SK-N-SH (cell line): ENCODE data around the gene ENOX1. TPM values are rescaled to one million over a fixed set of nuclear protein-coding genes. Genes with fewer than 3 reads are reported as not detected.

Experiments
- CTCF ChIA-PET: fragments of 300-600, 350-600 bp; formaldehyde crosslinking; extraction: SDS; loops from one replicate; lab custom pipeline; 2021; lab: Yijun Ruan, JAX
- POLR2A ChIA-PET: fragments of 350-600 bp; sonication (Branson Sonifier 250); formaldehyde crosslinking; extraction: SDS; loops from one replicate; lab custom pipeline; 2020; ENCODE audit warnings: antibody characterized with exemption, inconsistent platforms; lab: Yijun Ruan, JAX
- DNase-seq: peaks from one replicate; pipeline ENCODE4 v3.0.0; 2012
- H2AFZ ChIP-seq: fragments of 200-600 bp; sonication (generic); 2 replicates; pipeline ENCODE4 v1.8.1; 2016; ENCODE audit warnings: antibody characterized with exemption, mild to moderate bottlenecking, low read depth
- H3F3A ChIP-seq: fragments of 200-600 bp; sonication (generic); replicated peaks from 2 replicates; pipeline ENCODE3; 2016; ENCODE audit warnings: antibody characterized with exemption, mild to moderate bottlenecking; ENCODE audit not compliant: insufficient read depth
- H3K27ac ChIP-seq, 2 experiments: fragments of 200-500 bp in 1 of 2; fragments of 200-600 bp in 1 of 2; sonication (Bioruptor generic) in 1 of 2; sonication (generic), shearing (Covaris generic) in 1 of 2; 2 replicates each; pipeline versions ENCODE4 v1.5.1 to v1.6.1; 2014 to 2016; ENCODE audit warnings: low read depth in 2 of 2, inconsistent platforms in 1 of 2, low read length in 1 of 2, mild to moderate bottlenecking in 1 of 2, mixed read lengths in 1 of 2
- H3K27me3 ChIP-seq: fragments of 200-600 bp; sonication (generic), shearing (Covaris generic); 2 replicates; pipeline ENCODE4 v1.6.1; 2016; ENCODE audit warnings: mixed run types; ENCODE audit not compliant: insufficient read depth
- H3K36me3 ChIP-seq, 2 experiments: fragments of 200-500 bp in 1 of 2; fragments of 200-600 bp in 1 of 2; sonication (Bioruptor generic) in 1 of 2; sonication (generic) in 1 of 2; replicated peaks in 1 of 2; 2 replicates each; pipeline versions ENCODE3 to v1.5.1; 2014 to 2016; ENCODE audit warnings: low read length in 1 of 2, mild to moderate bottlenecking in 1 of 2; ENCODE audit not compliant: insufficient read depth in 2 of 2, control insufficient read depth in 1 of 2
- H3K4me1 ChIP-seq, 2 experiments: fragments of 200-500 bp in 1 of 2; fragments of 200-600 bp in 1 of 2; sonication (Bioruptor generic) in 1 of 2; sonication (generic), shearing (Covaris generic) in 1 of 2; 2 replicates each; pipeline versions ENCODE4 v1.5.1 to v1.6.1; 2014 to 2016; ENCODE audit warnings: low read depth in 1 of 2, low read length in 1 of 2, mixed run types in 1 of 2; ENCODE audit not compliant: insufficient read depth in 2 of 2, control insufficient read depth in 1 of 2
- H3K4me2 ChIP-seq: fragments of 200-600 bp; sonication (generic), shearing (Covaris generic); 2 replicates; pipeline ENCODE4 v1.6.1; 2017; ENCODE audit warnings: mixed run types
- H3K4me3 ChIP-seq, 2 experiments: fragments of 200-500 bp in 1 of 2; fragments of 200-600 bp in 1 of 2; sonication (Bioruptor generic) in 1 of 2; sonication (generic), shearing (Covaris generic) in 1 of 2; 2 replicates each; pipeline versions ENCODE4 v1.5.1 to v1.8.1; 2014 to 2016; ENCODE audit warnings: low read depth in 2 of 2, inconsistent platforms in 1 of 2, low read length in 1 of 2, mild to moderate bottlenecking in 1 of 2, mixed read lengths in 1 of 2, moderate library complexity in 1 of 2
- H3K79me2 ChIP-seq: fragments of 200-600 bp; sonication (generic); 2 replicates; pipeline ENCODE4 v1.8.1; 2017; ENCODE audit warnings: mild to moderate bottlenecking; ENCODE audit not compliant: insufficient read depth
- H3K9ac ChIP-seq: fragments of 200-600 bp; sonication (generic); 2 replicates; pipeline ENCODE4 v1.6.1; 2017; ENCODE audit warnings: mixed run types
- H3K9me2 ChIP-seq: fragments of 200-600 bp; sonication (generic); 2 replicates; pipeline ENCODE4 v1.6.1; 2017; ENCODE audit warnings: mixed run types
- H3K9me3 ChIP-seq: fragments of 200-600 bp; sonication (generic); 2 replicates; pipeline ENCODE4 v1.6.1; 2017; ENCODE audit warnings: mixed run types, mild to moderate bottlenecking, moderate library complexity
- H4K20me1 ChIP-seq: fragments of 200-600 bp; sonication (generic); 2 replicates; pipeline ENCODE4 v1.6.1; 2017; ENCODE audit warnings: mild to moderate bottlenecking, mixed run types; ENCODE audit not compliant: insufficient read depth
- CTCF ChIP-seq: fragments of 200-600 bp; sonication (generic); IDR thresholded peaks from 2 replicates; pipeline ENCODE4 v1.6.1; 2017; ENCODE audit warnings: antibody characterized with exemption, mild to moderate bottlenecking, moderate library complexity
- ELF1 ChIP-seq: IDR thresholded peaks from 2 replicates; pipeline ENCODE4 v1.4.0; 2012
- EP300 ChIP-seq, 2 experiments: IDR thresholded peaks; 2 replicates each; pipeline versions ENCODE4 v1.4.0 to v1.6.1; 2012; ENCODE audit warnings: borderline replicate concordance in 1 of 2, low read depth in 1 of 2, low read length in 1 of 2
- EZH2phosphoT487 ChIP-seq: fragments of 200-600 bp; sonication (generic); IDR thresholded peaks from 2 replicates; pipeline ENCODE4 v1.6.1; 2017; ENCODE audit warnings: low read depth, mixed run types, mild to moderate bottlenecking, antibody characterized with exemption, moderate library complexity, borderline replicate concordance
- FOSL2 ChIP-seq: IDR thresholded peaks from 2 replicates; pipeline ENCODE4 v1.4.0; 2012; ENCODE audit warnings: low read depth, mild to moderate bottlenecking, moderate library complexity, borderline replicate concordance
- FOXM1 ChIP-seq: IDR thresholded peaks from 2 replicates; pipeline ENCODE4 v1.4.0; 2012; ENCODE audit warnings: low read depth, mild to moderate bottlenecking
- GATA2 ChIP-seq: sonication (generic); formaldehyde crosslinking; IDR thresholded peaks from 2 replicates; pipeline ENCODE4 v1.5.0; 2020; ENCODE audit warnings: mild to moderate bottlenecking, missing genetic modification reagents
- MAX ChIP-seq: IDR thresholded peaks from 2 replicates; pipeline ENCODE4 v1.4.0; 2012; ENCODE audit warnings: low read depth
- MXI1 ChIP-seq: IDR thresholded peaks from 2 replicates; pipeline ENCODE4 v1.6.1; 2012; ENCODE audit warnings: mild to moderate bottlenecking, low read depth, low read length, improper control_type of control experiment
- NFIC ChIP-seq: IDR thresholded peaks from 2 replicates; pipeline ENCODE4 v1.4.0; 2012; ENCODE audit warnings: borderline replicate concordance
- NRF1 ChIP-seq: IDR thresholded peaks from 2 replicates; pipeline ENCODE4 v1.6.1; 2012; ENCODE audit warnings: low read depth, mild to moderate bottlenecking, low read length
- POLR2AphosphoS5 ChIP-seq: IDR thresholded peaks from 2 replicates; pipeline ENCODE4 v1.6.1; 2012; ENCODE audit warnings: low read depth, low read length
- RAD21 ChIP-seq: IDR thresholded peaks from 2 replicates; pipeline ENCODE4 v1.6.1; 2012; ENCODE audit warnings: mild to moderate bottlenecking, low read length
- RFX5 ChIP-seq: IDR thresholded peaks from 2 replicates; pipeline ENCODE4 v1.6.1; 2012; ENCODE audit warnings: mild to moderate bottlenecking, improper control_type of control experiment, low read length
- RXRA ChIP-seq: IDR thresholded peaks from 2 replicates; pipeline ENCODE4 v1.4.0; 2012; ENCODE audit warnings: low read depth, mild to moderate bottlenecking, borderline replicate concordance
- SIN3A ChIP-seq: IDR thresholded peaks from 2 replicates; pipeline ENCODE4 v1.6.1; 2012; ENCODE audit warnings: low read depth, mild to moderate bottlenecking, low read length, moderate library complexity, borderline replicate concordance
- SMC3 ChIP-seq: IDR thresholded peaks from 2 replicates; pipeline ENCODE4 v1.6.1; 2012; ENCODE audit warnings: low read depth, low read length, improper control_type of control experiment
- TAF1 ChIP-seq: IDR thresholded peaks from 2 replicates; pipeline ENCODE4 v1.6.1; 2012; ENCODE audit warnings: low read depth, mild to moderate bottlenecking, low read length, moderate library complexity, borderline replicate concordance
- TCF12 ChIP-seq: IDR thresholded peaks from 2 replicates; pipeline ENCODE4 v1.4.0; 2012
- USF2 ChIP-seq: fragments of 150-350 bp; IDR thresholded peaks from 2 replicates; pipeline ENCODE4 v1.6.1; 2017; ENCODE audit warnings: antibody characterized with exemption, low read length, low read depth, borderline replicate concordance
- polyA plus RNA-seq, 3 experiments: library from polyadenylated mRNA; depleted of rRNA; stranded (reverse); fragments of >200 nt; gene quantifications; 2 replicates each; pipeline ENCODE4 v1.2.3, GENCODE V29; 2012

The ENOX1 gene
- polyA plus RNA-seq, 1 of the 3 experiments (the other 2 are of a cell fraction): 5.8 TPM

- Histone ChIP-seq H3K4me2 (no peak overlapping the region), H2AFZ (no peak overlapping the region; the same call in 1 of the 2 replicates), H3K9me2 (no peaks in the 10 kb centered on the region), H3K27me3 (no peaks in the 10 kb centered on the region), H4K20me1 (no peaks in the 10 kb centered on the region), H3K4me1 (peaks cover 3 to 8% of the 10 kb centered on the region in 2 experiments; a peak in 3 of 4 replicates), H3K36me3 (no peaks in the 10 kb centered on the region), H3F3A (no peaks in the 10 kb centered on the region), H3K9ac (no peak overlapping the region), H3K79me2 (no peaks in the 10 kb centered on the region), H3K27ac (peak overlapping the region in 1 of 2 experiments; percentile 12; a peak in 1 of 4 replicates), H3K4me3 (no peak overlapping the region), H3K9me3 (no peaks in the 10 kb centered on the region)
- TF ChIP-seq EZH2phosphoT487: no peak
- no peak for TF ChIP-seq FOSL2
- no peak for TF ChIP-seq RXRA
- no peak for TF ChIP-seq MAX
- no peak for TF ChIP-seq SMC3
- no peak for TF ChIP-seq CTCF
- TF ChIP-seq TAF1: no peak
- TF ChIP-seq TCF12: no peak
- no peak for TF ChIP-seq MXI1
- TF ChIP-seq RFX5: no peak
- no peak for TF ChIP-seq FOXM1
- no peak for TF ChIP-seq SIN3A
- no peak for TF ChIP-seq GATA2 (CRISPR knock-in tag)
- no peak for TF ChIP-seq NFIC
- no peak for TF ChIP-seq USF2
- TF ChIP-seq ELF1: no peak
- no peak for TF ChIP-seq POLR2AphosphoS5
- TF ChIP-seq NRF1: no peak
- TF ChIP-seq RAD21: no peak
- no peak for TF ChIP-seq EP300 (IDR thresholded peaks at IDR 0.05; ENCODE audit: borderline replicate concordance in 1 of 2, low read depth in 1 of 2, low read length in 1 of 2)
- no peak for DNase-seq
- POLR2A ChIA-PET: no interaction called here
- CTCF ChIA-PET: no interaction called here
Measured at GRCh38 chr13:43731296-43731695, 55.5 kb downstream of the ENOX1 start.
